HuH-7.5 (cell line): ENCODE measurements around the gene PLAAT2.
A peak's percentile ranks its signal among the peaks of the same experiment; 100 is the strongest.
"Not testable (repeated sequence)": the region's sequence is repeated elsewhere in the genome, so short reads cannot be mapped to it uniquely, and the experiment has no call there.

Experiments
- DNase-seq: peaks from one replicate; pipeline ENCODE4 v3.0.0; 2011; ENCODE audit warnings: low spot score

The PLAAT2 gene

DNA sequence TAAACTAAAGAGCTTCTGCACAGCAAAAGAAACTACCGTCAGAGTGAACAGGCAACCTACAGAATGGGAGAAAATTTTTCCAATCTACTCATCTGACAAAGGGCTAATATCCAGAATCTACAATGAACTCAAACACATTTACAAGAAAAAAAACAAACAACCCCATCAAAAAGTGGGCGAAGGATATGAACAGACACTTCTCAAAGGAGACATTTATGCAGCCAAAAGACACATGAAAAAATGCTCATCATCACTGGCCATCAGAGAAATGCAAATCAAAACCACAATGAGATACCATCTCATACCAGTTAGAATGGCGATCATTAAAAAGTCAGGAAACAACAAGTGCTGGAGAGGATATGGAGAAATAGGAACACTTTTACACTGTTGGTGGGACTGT lies 15.7 kb upstream of the PLAAT2 start:
- not testable (repeated sequence) for DNase-seq

DNA sequence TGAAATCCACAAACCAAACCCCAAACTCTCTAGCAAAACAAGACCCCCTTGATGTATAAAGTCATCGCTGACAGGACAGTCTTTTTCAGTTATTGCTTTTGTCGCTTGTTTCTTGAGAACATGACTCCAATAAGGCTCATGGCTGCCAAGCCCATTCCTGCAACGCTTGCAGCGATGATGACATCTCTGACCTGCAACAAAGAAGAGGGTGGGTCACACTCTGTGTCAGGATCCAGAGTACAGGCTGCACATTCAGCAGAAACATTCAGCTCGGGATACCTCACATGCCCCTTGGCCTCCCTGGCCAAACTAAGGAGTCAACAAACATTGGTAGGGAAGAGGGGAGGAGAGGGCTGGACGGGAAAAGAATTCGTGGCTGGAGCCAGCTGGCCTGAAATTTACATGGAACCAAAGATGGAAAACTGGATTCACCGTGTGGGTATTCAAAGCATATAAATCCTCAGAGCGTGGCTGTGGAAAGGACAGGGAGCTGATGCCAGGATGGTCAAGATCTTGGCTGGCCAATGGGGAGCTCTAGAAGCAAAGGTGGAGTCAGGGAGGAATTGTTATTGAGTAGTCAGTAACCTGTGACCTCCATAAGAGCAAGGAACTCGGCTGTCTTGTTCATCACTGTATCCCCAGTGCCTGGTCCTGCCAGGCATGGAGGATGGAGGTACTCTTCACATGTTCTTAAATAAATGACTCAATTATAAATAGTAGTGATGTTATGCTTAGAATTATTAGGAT lies 11.8 kb upstream of the PLAAT2 start:
- DNase-seq: no peak

DNA sequence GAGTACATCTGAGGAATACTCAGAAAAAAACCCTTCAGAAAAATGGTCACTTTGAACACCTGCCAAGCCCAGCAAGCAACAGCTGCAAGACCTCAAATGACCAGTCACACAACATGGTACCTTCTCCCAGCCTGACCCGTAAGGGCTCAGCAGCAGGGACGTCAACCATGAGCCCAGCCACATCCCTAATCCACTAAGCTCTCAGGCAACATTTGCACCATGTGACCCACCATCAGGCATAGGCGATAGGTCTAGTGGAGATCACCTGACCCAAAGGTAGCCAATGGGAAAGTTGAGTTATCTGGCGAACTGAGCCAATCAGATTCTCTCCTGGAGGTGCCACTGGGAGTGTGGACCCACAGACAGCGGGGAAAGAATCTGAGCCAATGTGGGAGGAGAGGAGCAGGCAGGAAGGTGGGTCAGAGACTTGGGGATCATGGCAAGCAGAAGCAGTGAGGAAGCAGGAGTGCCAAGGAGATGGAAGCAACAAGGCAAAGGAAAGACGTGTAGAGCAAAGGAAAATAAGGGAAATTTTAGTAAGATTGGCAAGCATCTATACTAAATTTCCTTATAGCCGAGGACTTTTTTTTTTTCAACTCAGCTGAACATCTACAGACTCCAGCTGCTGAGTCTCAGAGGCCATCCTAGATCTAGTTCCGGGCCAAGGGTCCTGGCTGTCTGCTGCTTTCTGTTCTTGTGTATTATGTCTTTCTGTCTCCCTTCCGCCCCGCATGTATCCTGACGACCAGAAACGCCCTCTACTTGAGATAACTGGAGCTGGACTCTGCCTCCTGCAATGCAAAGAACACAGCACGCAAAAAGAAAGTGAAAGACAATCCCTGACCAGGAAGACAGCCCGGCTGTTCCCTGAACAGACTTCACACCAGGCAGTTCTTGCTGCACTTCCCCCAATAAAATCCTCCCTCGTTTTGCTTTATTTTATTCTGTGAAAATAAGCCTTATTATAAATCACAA lies 11.0 kb upstream of the PLAAT2 start:
- no peak for DNase-seq

DNA sequence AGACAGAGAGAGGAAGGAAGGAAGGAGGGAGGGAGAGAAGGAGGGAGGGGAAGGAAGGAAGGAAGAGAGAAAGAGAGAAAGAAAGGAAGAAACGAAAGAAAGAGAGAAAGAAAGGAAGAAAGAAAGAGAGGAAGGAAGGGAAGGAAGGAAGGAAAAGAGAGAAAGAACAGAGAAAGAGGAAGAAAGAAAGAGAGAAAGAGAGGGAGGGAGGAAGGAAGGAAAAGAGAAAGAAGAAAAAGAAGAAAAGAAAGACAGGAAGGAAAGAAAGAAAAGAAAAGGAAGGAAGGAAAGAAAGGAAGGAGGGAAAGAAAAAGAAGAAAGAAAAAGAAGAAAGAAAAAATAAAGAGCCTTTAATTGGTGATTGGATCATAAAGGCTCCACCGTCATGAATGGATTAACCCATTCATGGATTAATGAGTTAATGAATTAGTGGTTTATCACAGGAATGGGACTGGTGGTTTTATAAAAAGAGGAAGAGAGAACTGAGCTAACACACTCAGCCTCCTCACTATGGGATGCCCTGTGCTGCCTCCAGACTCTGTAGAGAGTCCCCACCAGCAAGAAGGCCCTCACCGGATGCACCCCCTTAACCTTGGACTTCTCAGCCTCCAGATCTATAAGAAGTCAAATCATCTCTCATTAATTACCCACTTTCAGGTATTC lies 9.0 kb upstream of the PLAAT2 start:
- DNase-seq: no peak

DNA sequence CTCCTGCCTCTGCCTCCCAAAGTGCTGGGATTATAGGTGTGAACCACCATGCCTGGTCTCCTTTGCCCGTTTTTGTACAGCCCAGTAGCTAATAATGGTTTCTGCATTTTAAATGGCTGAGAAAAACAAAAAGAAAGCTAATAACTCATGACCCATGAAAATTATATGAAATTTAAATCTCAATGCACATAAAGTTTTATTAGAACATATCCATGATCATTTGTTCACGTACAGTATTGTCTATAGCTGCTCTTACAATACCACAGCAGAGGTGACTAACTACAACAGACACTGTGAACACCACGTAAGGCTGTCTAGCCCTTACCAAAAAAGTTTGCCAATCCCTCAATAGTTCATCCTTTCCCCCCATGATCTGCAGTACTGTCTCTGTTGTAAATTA lies 6.4 kb upstream of the PLAAT2 start:
- no peak for DNase-seq

- no peak for DNase-seq
Measured at GRCh38 chr11:63567044-63567840, 4.1 kb upstream of the PLAAT2 start.

DNA sequence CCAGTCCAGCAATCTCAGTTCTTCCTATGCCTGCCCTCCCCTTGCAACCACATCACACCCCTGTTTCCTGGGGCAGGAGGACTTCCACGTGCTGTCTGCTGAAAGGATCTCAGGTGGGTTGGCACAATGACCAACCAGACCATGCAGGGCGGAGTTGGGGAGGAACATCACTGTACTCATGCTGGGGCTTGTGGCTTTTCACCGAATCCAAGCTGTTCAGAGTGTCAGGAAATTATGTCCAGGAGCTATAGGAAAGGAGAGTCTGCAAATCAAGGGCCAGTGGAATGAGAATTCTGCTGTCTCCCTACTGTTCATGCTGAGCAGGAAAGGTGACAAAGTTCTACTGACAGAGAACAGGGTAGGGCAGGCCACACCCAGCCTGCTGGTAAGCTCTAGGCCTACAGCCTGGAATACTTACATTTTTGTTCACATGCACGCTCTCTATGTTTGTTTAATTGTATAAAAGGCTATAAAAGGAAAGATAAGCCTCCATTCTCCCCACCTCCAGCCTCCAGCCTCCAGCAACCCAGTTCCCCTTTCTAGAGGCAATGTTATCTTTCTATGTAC lies 1.7 kb upstream of the PLAAT2 start:
- no peak for DNase-seq

- no peak for DNase-seq
Measured at GRCh38 chr11:63564056-63564774, 1.0 kb upstream of the PLAAT2 start.

DNA sequence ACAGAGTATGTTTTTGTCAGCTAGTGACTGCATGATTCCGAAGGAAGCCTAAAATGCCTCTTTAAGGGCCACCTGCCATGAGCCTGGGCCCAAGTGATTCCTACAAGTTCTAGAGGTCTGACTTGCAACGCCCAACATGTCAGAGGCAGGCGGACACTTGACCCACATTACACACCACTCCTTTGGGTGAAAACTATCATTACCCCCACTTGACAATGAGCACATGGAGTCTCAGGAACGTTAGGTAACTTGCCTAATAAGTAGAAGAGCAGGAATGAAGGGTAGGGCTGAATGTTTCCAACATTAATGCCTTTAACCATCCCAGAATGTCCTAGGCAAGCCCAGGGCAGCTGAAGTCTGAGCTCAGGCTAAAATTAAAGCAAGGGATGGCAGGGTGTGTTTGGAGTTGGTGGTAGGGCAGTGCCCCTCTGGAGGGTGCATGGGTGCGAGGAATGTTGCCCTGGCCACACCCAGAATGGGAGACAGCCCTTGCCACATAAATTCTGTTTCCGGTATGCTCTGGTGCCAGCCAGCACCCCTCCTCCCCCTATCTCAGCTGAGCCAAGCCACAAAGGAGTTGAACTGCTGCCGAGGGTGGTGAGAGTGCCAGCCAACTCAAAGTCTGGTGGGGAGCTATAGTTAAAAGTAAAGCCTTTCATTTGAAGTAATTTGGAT lies 2.5 kb downstream of the PLAAT2 start:
- DNase-seq: no peak

DNA sequence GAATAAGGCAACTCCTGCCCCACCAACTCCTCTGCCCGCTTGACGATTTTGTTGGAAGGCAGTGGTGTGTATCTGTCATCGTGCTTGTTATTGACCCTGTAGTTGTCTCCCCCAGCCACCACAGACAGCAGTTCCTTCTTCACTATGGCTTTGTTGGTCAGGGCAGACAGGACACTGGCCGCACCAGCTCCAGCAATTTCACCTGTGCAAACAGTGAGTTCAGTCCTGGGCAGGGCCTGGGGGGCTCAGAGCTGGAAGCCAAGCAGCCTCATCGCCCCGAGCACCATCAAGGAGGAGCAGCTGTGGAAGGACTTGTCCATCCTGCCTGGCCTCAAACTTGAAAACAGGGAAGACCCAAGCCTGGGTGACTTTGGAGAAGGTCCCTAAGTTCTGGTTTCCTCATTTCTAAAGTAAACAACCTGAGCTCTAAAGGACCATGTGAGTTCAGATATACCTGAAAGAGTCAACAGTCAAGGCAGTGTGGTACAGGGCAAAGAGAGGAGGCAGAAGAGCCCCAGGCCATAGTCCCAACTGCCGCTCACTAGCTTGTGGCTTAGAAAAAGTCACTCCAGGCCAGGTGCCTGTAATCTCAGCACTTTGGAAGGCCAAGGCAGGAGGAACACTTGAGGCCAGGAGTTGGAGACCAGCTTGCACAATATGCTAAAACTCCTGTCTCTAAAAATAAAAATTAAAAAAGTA lies 4.6 kb downstream of the PLAAT2 start:
- DNase-seq: peak; percentile 59

DNA sequence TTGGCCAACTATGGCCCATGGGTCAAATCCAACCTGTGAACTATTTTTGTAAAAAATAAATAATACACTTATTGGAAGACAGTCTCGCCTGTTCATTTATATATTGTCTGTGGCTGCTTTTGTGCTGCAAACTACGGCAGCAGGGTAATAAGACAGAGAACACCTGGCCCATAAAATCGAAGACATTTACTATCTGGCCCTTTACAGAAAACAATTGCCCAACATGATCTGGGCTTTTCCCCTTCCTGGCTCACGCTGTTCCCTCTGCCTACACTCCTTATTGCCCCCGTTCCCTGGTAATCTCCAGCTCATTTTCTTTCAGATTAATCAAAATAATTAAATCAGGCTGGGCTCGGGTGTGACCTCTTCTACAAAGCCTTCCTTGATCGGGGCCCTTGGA lies 5.6 kb downstream of the PLAAT2 start:
- no peak for DNase-seq

DNA sequence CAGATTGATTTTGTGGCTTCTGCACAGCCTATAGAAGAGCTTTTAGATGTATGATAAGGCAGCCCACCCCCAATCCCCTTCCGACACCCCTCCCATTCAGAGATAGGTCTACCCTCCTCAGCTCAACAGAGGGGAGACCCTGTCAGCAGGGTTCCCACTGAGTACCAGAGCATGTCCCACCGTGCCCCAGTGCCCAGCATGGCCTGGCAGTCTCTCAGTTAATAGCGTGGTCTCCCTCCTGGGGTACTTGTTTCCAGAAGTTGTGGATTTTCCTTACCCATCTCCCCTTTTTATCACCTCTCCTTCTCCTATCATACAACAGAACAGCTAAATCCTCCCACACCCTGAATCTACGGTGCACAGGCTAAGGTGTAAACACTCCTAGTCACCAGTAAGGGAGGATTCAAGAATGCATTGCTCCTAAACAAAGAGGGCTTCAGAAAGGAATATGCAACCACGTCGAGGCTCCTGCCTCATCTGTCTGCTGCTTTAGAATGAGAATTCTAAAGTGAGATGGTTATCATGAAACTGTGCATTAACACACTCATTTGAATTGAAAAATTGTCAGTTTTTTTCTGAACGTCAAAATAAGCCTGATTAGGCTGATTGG lies 6.7 kb downstream of the PLAAT2 start:
- DNase-seq: no peak

DNA sequence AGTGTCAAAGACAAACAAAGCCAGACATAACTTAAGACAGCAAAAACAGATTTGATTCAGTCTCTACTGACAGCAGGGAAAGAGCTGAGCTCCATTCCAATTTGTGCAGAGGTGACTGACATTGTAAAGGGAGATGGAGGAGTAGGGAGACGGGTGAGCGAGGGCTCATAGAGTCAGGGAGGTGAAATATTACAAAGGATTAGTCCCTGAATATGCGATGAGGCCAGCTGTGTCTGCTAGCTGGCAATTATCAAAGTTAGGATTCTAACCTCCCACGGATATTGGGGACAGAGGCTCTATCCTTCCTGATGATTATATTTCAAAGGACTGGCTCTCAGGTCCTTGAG lies 8.3 kb downstream of the PLAAT2 start:
- DNase-seq: no peak

- DNase-seq: no peak
Measured at GRCh38 chr11:63553759-63554158, 9.4 kb downstream of the PLAAT2 start.

DNA sequence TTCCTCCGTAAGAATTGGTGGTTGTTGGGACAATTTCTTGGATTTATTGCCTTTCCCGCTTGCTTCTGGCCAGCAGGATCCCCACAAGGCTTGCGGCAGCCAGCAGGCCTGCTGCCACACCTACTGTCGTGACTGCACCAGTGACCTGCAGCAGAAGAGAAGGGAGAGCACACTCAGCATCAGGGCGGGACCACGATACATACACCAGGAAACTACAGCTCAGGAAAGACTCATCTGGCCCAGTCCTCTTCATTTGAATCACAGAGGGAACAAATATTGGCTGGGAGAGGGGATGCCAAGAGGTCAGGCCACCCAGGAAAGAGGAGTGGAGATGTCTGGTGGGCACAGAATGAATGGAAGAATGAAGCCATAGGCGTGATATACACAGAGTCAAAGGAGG lies 10.3 kb downstream of the PLAAT2 start:
- DNase-seq: no peak

GRCh38 chr11:63551889-63552266 lies 11.3 kb downstream of the PLAAT2 start:
- DNase-seq: no peak

GRCh38 chr11:63551091-63551888 lies 11.9 kb downstream of the PLAAT2 start:
- no peak for DNase-seq

- DNase-seq: not testable (repeated sequence)
Measured at GRCh38 chr11:63550156-63550700, 13.0 kb downstream of the PLAAT2 start.
